ENCODE results near the gene ATF4.

The ATF4 gene

GRCh38 chr22:39560127-39560526 is 39.8 kb downstream of the ATF4 start:
- DNase-seq, result no peak

GRCh38 chr22:39562839-39563489 is 42.6 kb downstream of the ATF4 start:
- no peak for DNase-seq

- DNase-seq, result no peak
These were observed 43.4 kb downstream of the ATF4 start for GRCh38 chr22:39563571-39564428.

- DNase-seq, result no peak
These were observed 45.1 kb downstream of the ATF4 start for GRCh38 chr22:39565414-39565944.

- no peak for DNase-seq
These were observed 47.0 kb downstream of the ATF4 start for GRCh38 chr22:39567135-39567946.

GRCh38 chr22:39568278-39568981 is 48.1 kb downstream of the ATF4 start:
- no peak for DNase-seq

- no peak for DNase-seq
These were observed 48.7 kb downstream of the ATF4 start for GRCh38 chr22:39569066-39569465.

GRCh38 chr22:39570226-39570625 is 49.9 kb downstream of the ATF4 start:
- no peak for DNase-seq

- no peak for DNase-seq
These were observed 50.3 kb downstream of the ATF4 start, which contains the start of gene CACNA1I for GRCh38 chr22:39570665-39571064. CACNA1I (plus strand) TSS chr22:39570753; CDS start chr22:39570753, 0 bp downstream.

GRCh38 chr22:39571538-39571937 is 51.2 kb downstream of the ATF4 start:
- DNase-seq, result no peak

Data from NCI-H1930 (cell line).